Activated CD4-positive, alpha-beta T cell treated with anti-CD3 and anti-CD28 coated beads, Interleukin-2, amount 10 ng/mL, durations not matched to agents 7 days and 5 days (primary cell): ENCODE data around the gene GLB1L3. TPM values are rescaled to one million over a fixed set of nuclear protein-coding genes. Genes with fewer than 3 reads are reported as not detected.
"Not testable (repeated sequence)": the region's sequence is repeated elsewhere in the genome, so short reads cannot be mapped to it uniquely, and the experiment has no call there.

Experiments used
- CTCF ChIA-PET: fragments of 350-600 bp; sonication (Branson Sonifier 250); formaldehyde crosslinking; loops from one replicate; lab custom pipeline; 2021; ENCODE audit warnings: antibody characterized with exemption; lab: Charles Lee
- POLR2A ChIA-PET: fragments of 350-600 bp; sonication (Branson Sonifier 250); formaldehyde crosslinking; loops from one replicate; lab custom pipeline; 2021; ENCODE audit warnings: antibody characterized with exemption; lab: Charles Lee
- DNase-seq: peaks from one replicate; pipeline ENCODE4 v3.0.0-alpha.2; 2020
- H3K27ac Mint-ChIP-seq: one replicate; pipeline ENCODE4 v1.8.0; 2021; ENCODE audit warnings: mild to moderate bottlenecking, moderate library complexity, mixed read lengths
- H3K27me3 Mint-ChIP-seq: one replicate; pipeline ENCODE4 v1.8.0; 2021; ENCODE audit warnings: mixed read lengths
- H3K36me3 Mint-ChIP-seq: one replicate; pipeline ENCODE4 v1.8.0; 2021; ENCODE audit warnings: low read depth, mixed read lengths
- H3K4me1 Mint-ChIP-seq: one replicate; pipeline ENCODE4 v1.8.0; 2021; ENCODE audit warnings: mixed read lengths
- H3K4me3 Mint-ChIP-seq: one replicate; pipeline ENCODE4 v1.8.0; 2021; ENCODE audit warnings: mild to moderate bottlenecking, moderate library complexity, mixed read lengths
- H3K9me3 Mint-ChIP-seq: one replicate; pipeline ENCODE4 v1.8.0; 2021; ENCODE audit warnings: mixed read lengths
- total RNA-seq, 2 experiments: library from RNA; stranded (reverse); gene quantifications; one replicate each; pipeline ENCODE4 v1.2.3, GENCODE V29; 2021

Gene GLB1L3
- total RNA-seq, 2 experiments from 2014 or later = 6.8 to 7.2 TPM

- no peak for DNase-seq
- Mint-ChIP-seq H3K27me3 (no peaks in the 10 kb centered on the region), H3K27ac (no peak overlapping the region), H3K36me3 (peaks cover 9% of the 10 kb centered on the region), H3K9me3 (no peaks in the 10 kb centered on the region), H3K4me1 (peaks cover 27% of the 10 kb centered on the region), H3K4me3 (peak overlapping the region; percentile 88)
- CTCF ChIA-PET = interaction anchor here (0.8 to 1.6 kb wide), 5 partner anchors 16 to 30 kb away, joined by 3 to 9 read pairs (median 3); partner anchors contain the start of genes GLB1L3 and VPS26B
- POLR2A ChIA-PET = interaction anchor here (3.0 kb wide), 1 partner anchor 30 kb away, joined by 14 read pairs; the partner anchor contains the start of genes NCAPD3 and VPS26B
Measured at GRCh38 chr11:134254433-134255183, 21.6 kb upstream of the GLB1L3 start.

- H3K9me3 Mint-ChIP-seq, DNase-seq: not testable (repeated sequence)
- CTCF ChIA-PET = interaction anchor here (0.8 to 1.6 kb wide), 4 partner anchors 17 to 31 kb away, joined by 3 to 9 read pairs (median 4); partner anchors contain the start of genes GLB1L3 and VPS26B
Measured at GRCh38 chr11:134255184-134255561, 21.0 kb upstream of the GLB1L3 start.

GRCh38 chr11:134257101-134257500 lies 19.1 kb upstream of the GLB1L3 start:
- CTCF ChIA-PET = interaction anchor here (0.6 to 1.4 kb wide), 2 partner anchors 19 to 206 kb away, joined by 4 to 5 read pairs; partner anchors contain the start of gene GLB1L3
- H3K4me3 Mint-ChIP-seq = no peak overlapping the region
- H3K9me3 Mint-ChIP-seq = no peaks in the 10 kb centered on the region
- POLR2A ChIA-PET = no interaction called here
- no peaks in the 10 kb centered on the region for H3K27me3 Mint-ChIP-seq
- no peak overlapping the region for H3K27ac Mint-ChIP-seq
- peaks cover 13% of the 10 kb centered on the region for H3K36me3 Mint-ChIP-seq
- DNase-seq = no peak
- peaks cover 29% of the 10 kb centered on the region for H3K4me1 Mint-ChIP-seq

More at GRCh38 chr11:134255184-134255561, 21.0 kb upstream of the GLB1L3 start:
- H3K27me3 Mint-ChIP-seq, H3K27ac Mint-ChIP-seq, H3K4me3 Mint-ChIP-seq: not testable (repeated sequence)
- Mint-ChIP-seq H3K4me1 (peaks cover 31% of the 10 kb centered on the region), H3K36me3 (peaks cover 15% of the 10 kb centered on the region)
- POLR2A ChIA-PET = interaction anchor here (3.0 kb wide), 1 partner anchor 31 kb away, joined by 14 read pairs; the partner anchor contains the start of genes NCAPD3 and VPS26B

- no peak for DNase-seq
- ChIA-PET CTCF (no interaction called here), POLR2A (interaction anchor here (0.5 kb wide), 1 partner anchor 34 kb away, joined by 5 read pairs; the partner anchor contains the start of gene VPS26B)
- Mint-ChIP-seq H3K9me3 (no peaks in the 10 kb centered on the region), H3K4me1 (peaks cover 25% of the 10 kb centered on the region), H3K36me3 (peaks cover 22% of the 10 kb centered on the region), H3K27ac (no peak overlapping the region), H3K27me3 (no peaks in the 10 kb centered on the region), H3K4me3 (no peak overlapping the region)
Measured at GRCh38 chr11:134258577-134258976, 17.6 kb upstream of the GLB1L3 start.

- no peak overlapping the region for H3K4me3 Mint-ChIP-seq
- ChIA-PET POLR2A (no interaction called here), CTCF (interaction anchor here (1.3 to 3.2 kb wide), 3 partner anchors 14 to 30 kb away, joined by 3 to 28 read pairs (median 12); partner anchors contain the start of gene GLB1L3)
- H3K4me1 Mint-ChIP-seq = peaks cover 12% of the 10 kb centered on the region
- H3K36me3 Mint-ChIP-seq = peaks cover 23% of the 10 kb centered on the region
- no peaks in the 10 kb centered on the region for H3K9me3 Mint-ChIP-seq
- no peaks in the 10 kb centered on the region for H3K27me3 Mint-ChIP-seq
- DNase-seq = no peak
- H3K27ac Mint-ChIP-seq = no peak overlapping the region
Measured at GRCh38 chr11:134260503-134260902, 15.7 kb upstream of the GLB1L3 start.

- Mint-ChIP-seq H3K27ac (no peak overlapping the region), H3K4me1 (peaks cover 9% of the 10 kb centered on the region), H3K27me3 (no peaks in the 10 kb centered on the region), H3K4me3 (no peak overlapping the region), H3K9me3 (no peaks in the 10 kb centered on the region), H3K36me3 (peaks cover 23% of the 10 kb centered on the region)
- DNase-seq = no peak
- CTCF ChIA-PET = interaction anchor here (1.2 to 3.2 kb wide), 5 partner anchors 12 to 41 kb away, joined by 3 to 28 read pairs (median 8); partner anchors contain the start of gene GLB1L3
- POLR2A ChIA-PET = no interaction called here
Measured at GRCh38 chr11:134260983-134261382, 15.2 kb upstream of the GLB1L3 start.

- ChIA-PET CTCF (interaction anchor here (0.9 to 3.2 kb wide), 8 partner anchors 11 to 107 kb away, joined by 3 to 28 read pairs (median 5); partner anchors contain the start of genes GLB1L3 and VPS26B), POLR2A (no interaction called here)
- peak; percentile 66 for DNase-seq
- Mint-ChIP-seq H3K9me3 (no peaks in the 10 kb centered on the region), H3K36me3 (peaks cover 26% of the 10 kb centered on the region), H3K4me3 (no peak overlapping the region), H3K4me1 (peaks cover 17% of the 10 kb centered on the region), H3K27ac (no peak overlapping the region), H3K27me3 (no peaks in the 10 kb centered on the region)
Measured at GRCh38 chr11:134261626-134262488, 14.3 kb upstream of the GLB1L3 start.

- Mint-ChIP-seq H3K27ac (no peak overlapping the region), H3K27me3 (no peaks in the 10 kb centered on the region), H3K4me3 (no peak overlapping the region), H3K36me3 (peaks cover 17% of the 10 kb centered on the region), H3K9me3 (no peaks in the 10 kb centered on the region), H3K4me1 (peaks cover 31% of the 10 kb centered on the region)
- ChIA-PET POLR2A (no interaction called here), CTCF (interaction anchor here (0.8 to 1.8 kb wide), 3 partner anchors 9 to 12 kb away, joined by 4 to 7 read pairs (median 4); partner anchors contain the start of genes ACAD8, GLB1L3 and THYN1)
- no peak for DNase-seq
Measured at GRCh38 chr11:134264966-134265764, 11.0 kb upstream of the GLB1L3 start.

GRCh38 chr11:134266440-134266839 lies 9.7 kb upstream of the GLB1L3 start:
- no peak overlapping the region for H3K4me3 Mint-ChIP-seq
- peaks cover 19% of the 10 kb centered on the region for H3K36me3 Mint-ChIP-seq
- peaks cover 39% of the 10 kb centered on the region for H3K4me1 Mint-ChIP-seq
- no peak for DNase-seq
- ChIA-PET POLR2A (no interaction called here), CTCF (interaction anchor here (1.0 to 1.5 kb wide), 2 partner anchors 10 to 14 kb away, joined by 3 to 8 read pairs; partner anchors contain the start of gene GLB1L3)
- no peaks in the 10 kb centered on the region for H3K27me3 Mint-ChIP-seq
- H3K27ac Mint-ChIP-seq = no peak overlapping the region
- no peaks in the 10 kb centered on the region for H3K9me3 Mint-ChIP-seq

- ChIA-PET POLR2A (no interaction called here), CTCF (interaction anchor here (1.0 to 1.5 kb wide), 2 partner anchors 9 to 15 kb away, joined by 3 to 8 read pairs; partner anchors contain the start of gene GLB1L3)
- Mint-ChIP-seq H3K27me3 (no peaks in the 10 kb centered on the region), H3K4me3 (no peak overlapping the region), H3K4me1 (peaks cover 43% of the 10 kb centered on the region), H3K36me3 (peaks cover 21% of the 10 kb centered on the region), H3K27ac (peak overlapping the region; percentile 41), H3K9me3 (no peaks in the 10 kb centered on the region)
- DNase-seq = no peak
Measured at GRCh38 chr11:134266841-134267251, 9.3 kb upstream of the GLB1L3 start.

GRCh38 chr11:134267461-134267860 lies 8.7 kb upstream of the GLB1L3 start:
- CTCF ChIA-PET = interaction anchor here (1.5 kb wide), 1 partner anchor 9 kb away, joined by 8 read pairs; the partner anchor contains the start of gene GLB1L3
- no peak overlapping the region for H3K27ac Mint-ChIP-seq
- peaks cover 20% of the 10 kb centered on the region for H3K36me3 Mint-ChIP-seq
- no peak for DNase-seq
- POLR2A ChIA-PET = no interaction called here
- peaks cover 47% of the 10 kb centered on the region for H3K4me1 Mint-ChIP-seq
- no peaks in the 10 kb centered on the region for H3K27me3 Mint-ChIP-seq
- H3K9me3 Mint-ChIP-seq = no peaks in the 10 kb centered on the region
- no peak overlapping the region for H3K4me3 Mint-ChIP-seq
